Prostate gland (tissue), 2 donors: ENCODE data around the gene DGKI. TPM values are rescaled to one million over a fixed set of nuclear protein-coding genes. Genes with fewer than 3 reads are reported as not detected.

Source experiments
- DNase-seq: peaks from one replicate; pipeline ENCODE4 v3.0.0-alpha.2; 2019; ENCODE audit warnings: low spot score
- H3K27ac ChIP-seq, 2 donors: fragments of 200-600 bp; sonication (generic); 2 replicates each; pipeline ENCODE4 v1.5.1; 2017 to 2019
- H3K27me3 ChIP-seq: fragments of 200-600 bp; sonication (generic); replicated peaks from 2 replicates; pipeline ENCODE4 v1.5.1; 2019; ENCODE audit not compliant: insufficient read depth
- H3K36me3 ChIP-seq, 2 donors: fragments of 200-600 bp; sonication (generic); 1 replicate in 1 of 2; 2 replicates in 1 of 2; pipeline versions ENCODE4 v1.5.1 to v1.8.1; 2017 to 2019
- H3K4me1 ChIP-seq: fragments of 200-600 bp; sonication (generic); replicated peaks from 2 replicates; pipeline ENCODE4 v1.5.1; 2019
- H3K4me3 ChIP-seq, 2 donors: fragments of 200-600 bp; sonication (generic); 2 replicates each; pipeline ENCODE4 v1.5.1; 2017 to 2019
- H3K9me3 ChIP-seq: fragments of 200-600 bp; sonication (generic); 2 replicates; pipeline ENCODE4 v1.5.1; 2017
- CTCF ChIP-seq, 4 experiments: fragments of 200-600 bp in 2 of 4; fragments of 450-650 bp in 2 of 4; sonication (generic) in 2 of 4; IDR thresholded peaks; 1 replicate in 3 of 4; 2 replicates in 1 of 4; pipeline ENCODE4 v1.5.1; 2016 to 2019; ENCODE audit warnings: antibody characterized with exemption in 4 of 4, mild to moderate bottlenecking in 2 of 4, moderate library complexity in 2 of 4
- POLR2A ChIP-seq: fragments of 450-650 bp; IDR thresholded peaks from one replicate; pipeline ENCODE4 v1.6.1; 2016; ENCODE audit warnings: antibody characterized with exemption, mild to moderate bottlenecking
- POLR2AphosphoS5 ChIP-seq: sonication (generic); formaldehyde crosslinking; IDR thresholded peaks from one replicate; pipeline ENCODE4 v1.6.1; 2017; ENCODE audit warnings: antibody characterized with exemption
- WGBS: methylation state at CpG from one replicate; pipeline ENCODE4 v1.1.5; 2018; 5-methylcytosine and 5-hydroxymethylcytosine counted together
- intact Hi-C: fragments of 100-400 bp; cut with DNase I; formaldehyde crosslinking; loops from one replicate; pipeline ENCODE4 v1.14.2; 2022
- total RNA-seq, 2 donors: library from RNA; depleted of rRNA; stranded (reverse); fragments of >200 nt; gene quantifications; one replicate each; pipeline ENCODE4 v1.1.0, GENCODE V29; 2016

The DGKI gene
- total RNA-seq, 2 donors from 2014 or later, result 0.32 to 1.5 TPM

GRCh38 chr7:137789215-137789882, 57.4 kb downstream of the DGKI start:
- WGBS, result 40% methylated on average over 4 of the region's 4 CpGs
- Histone ChIP-seq H3K27ac (no peak overlapping the region), H3K27me3 (no peaks in the 10 kb centered on the region), H3K4me3 (no peak overlapping the region), H3K4me1 (no peaks in the 10 kb centered on the region), H3K9me3 (no peaks in the 10 kb centered on the region), H3K36me3 (no peaks in the 10 kb centered on the region)
- TF ChIP-seq POLR2A (no peak), CTCF (IDR thresholded peaks at IDR 0.05) (no peak), POLR2AphosphoS5 (no peak)
- DNase-seq, result no peak
- intact Hi-C loops, result no loop called here

DNA sequence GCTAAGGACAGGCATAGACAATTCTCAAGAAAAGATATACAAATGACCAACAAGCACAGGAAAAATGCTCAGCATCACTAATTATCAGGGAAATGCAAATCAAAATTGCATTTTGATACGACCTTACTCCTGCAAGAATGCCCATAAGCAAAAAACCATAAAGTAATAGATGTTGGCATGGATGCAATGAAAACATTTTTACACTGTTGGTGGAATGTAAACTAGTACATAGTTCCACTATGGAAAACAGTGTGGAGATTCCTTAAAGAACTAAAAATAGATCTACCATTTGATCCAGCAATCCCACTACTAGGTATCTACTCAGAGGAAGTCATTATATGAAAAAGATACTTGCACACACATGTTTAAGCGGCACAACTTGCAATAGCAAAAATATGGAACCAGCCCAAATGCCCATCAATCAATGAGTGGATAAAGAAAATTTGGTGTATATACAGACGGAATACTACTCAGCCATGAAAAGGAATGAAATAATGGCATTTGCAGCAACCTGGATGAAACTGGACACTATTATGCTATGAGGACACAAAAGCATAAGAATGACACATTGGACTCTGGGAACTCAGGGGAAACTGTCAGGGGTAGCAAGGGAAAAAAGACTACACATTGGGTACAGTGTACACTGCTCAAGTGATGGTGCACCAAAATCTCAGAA, 59.3 kb downstream of the DGKI start:
- Histone ChIP-seq H3K27me3 (no peaks in the 10 kb centered on the region), H3K4me3 (no peak overlapping the region), H3K9me3 (no peaks in the 10 kb centered on the region), H3K4me1 (no peaks in the 10 kb centered on the region), H3K27ac (no peak overlapping the region), H3K36me3 (no peaks in the 10 kb centered on the region)
- 75% methylated on average over 3 of the region's 3 CpGs for WGBS
- TF ChIP-seq POLR2AphosphoS5, result no peak
- TF ChIP-seq POLR2A, result no peak
- TF ChIP-seq CTCF (IDR thresholded peaks at IDR 0.05), result no peak
- no peak for DNase-seq
- intact Hi-C loops, result no loop called here

DNA sequence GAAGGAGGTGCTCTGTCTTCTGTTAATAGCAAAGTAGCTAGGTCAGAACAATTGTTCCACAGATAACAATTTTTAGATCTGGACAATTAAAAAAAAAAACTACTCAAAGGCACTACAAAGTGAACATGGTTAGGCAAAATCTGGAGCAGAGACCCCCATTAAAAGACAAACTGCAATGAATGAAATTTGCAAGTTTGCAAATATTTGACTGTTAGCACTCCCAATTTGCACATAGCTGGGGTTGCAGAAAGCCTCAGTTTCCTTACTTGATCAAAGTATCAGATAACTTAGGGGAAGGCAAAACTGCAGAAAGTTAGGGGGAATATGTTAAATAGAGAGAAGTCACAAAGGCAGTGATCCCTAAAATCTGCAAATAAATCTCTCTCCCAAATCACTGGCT, 68.3 kb downstream of the DGKI start:
- no peak for TF ChIP-seq POLR2A
- Histone ChIP-seq H3K9me3 (no peaks in the 10 kb centered on the region), H3K27me3 (no peaks in the 10 kb centered on the region), H3K27ac (no peak overlapping the region), H3K4me1 (no peaks in the 10 kb centered on the region), H3K4me3 (no peak overlapping the region), H3K36me3 (no peaks in the 10 kb centered on the region)
- DNase-seq, result no peak
- intact Hi-C loops, result no loop called here

DNA sequence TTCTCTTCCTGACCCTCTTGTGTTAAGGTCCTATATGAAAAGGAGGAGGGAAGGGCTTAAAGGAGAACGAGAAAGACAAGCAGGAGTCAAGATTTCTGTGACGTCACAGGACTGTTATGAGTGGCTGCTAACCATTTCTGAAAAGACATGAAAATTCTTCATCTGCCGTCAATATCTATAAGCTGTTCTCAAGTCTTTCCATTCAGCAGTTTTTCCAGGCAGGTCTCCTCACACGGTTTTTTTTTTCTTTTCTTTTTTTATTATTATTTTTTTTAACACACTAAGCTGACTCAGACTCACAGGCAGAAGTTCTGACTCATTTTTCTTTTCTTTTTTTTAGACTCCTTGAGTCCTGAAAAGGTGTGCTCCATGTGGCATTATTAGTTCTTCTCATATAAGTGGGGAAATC, 72.0 kb downstream of the DGKI start:
- DNase-seq, result no peak
- Histone ChIP-seq H3K27me3 (no peaks in the 10 kb centered on the region), H3K36me3 (no peaks in the 10 kb centered on the region), H3K4me1 (no peaks in the 10 kb centered on the region), H3K27ac (no peak overlapping the region), H3K4me3 (no peak overlapping the region), H3K9me3 (no peaks in the 10 kb centered on the region)
- WGBS, result 62% methylated on average over 4 of the region's 4 CpGs
- no peak for TF ChIP-seq CTCF (IDR thresholded peaks at IDR 0.05)
- no peak for TF ChIP-seq POLR2A
- TF ChIP-seq POLR2AphosphoS5, result no peak
- intact Hi-C loops, result no loop called here

DNA sequence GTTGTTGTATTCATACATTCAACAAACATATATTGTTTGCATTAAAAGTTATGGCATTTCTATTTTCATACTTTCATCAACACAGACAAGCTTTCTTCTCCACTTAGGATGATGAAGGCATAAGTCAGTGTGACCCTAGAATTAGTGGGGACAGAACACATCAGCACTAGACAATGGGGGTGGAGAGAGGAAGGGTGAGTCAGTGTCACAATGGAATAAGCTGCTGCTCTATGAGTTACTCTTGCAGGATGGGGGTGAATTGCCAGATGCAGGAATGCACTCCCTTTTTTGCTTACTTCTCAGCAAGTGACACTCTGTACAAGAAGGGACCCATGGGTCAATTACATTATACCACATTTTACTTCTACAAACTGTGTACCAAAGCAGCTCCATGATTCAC, 74.0 kb downstream of the DGKI start:
- Histone ChIP-seq H3K27me3 (no peaks in the 10 kb centered on the region), H3K36me3 (no peaks in the 10 kb centered on the region), H3K9me3 (no peaks in the 10 kb centered on the region), H3K4me1 (no peaks in the 10 kb centered on the region), H3K27ac (no peak overlapping the region), H3K4me3 (no peak overlapping the region)
- DNase-seq, result no peak
- intact Hi-C loops, result no loop called here
- no peak for TF ChIP-seq POLR2AphosphoS5
- no peak for TF ChIP-seq CTCF (IDR thresholded peaks at IDR 0.05)
- no peak for TF ChIP-seq POLR2A
